NCI-H1092 treated with DMSO at 0.1 percent for 48 hours (cell line): ENCODE results near the gene KIF7.
"Not testable (repeated sequence)": the region's sequence is repeated elsewhere in the genome, so short reads cannot be mapped to it uniquely, and the experiment has no call there.

Experiments used
- DNase-seq: peaks from one replicate; lab custom pipeline; 2025; lab: John Stamatoyannopoulos, UW

Gene KIF7, protein sequence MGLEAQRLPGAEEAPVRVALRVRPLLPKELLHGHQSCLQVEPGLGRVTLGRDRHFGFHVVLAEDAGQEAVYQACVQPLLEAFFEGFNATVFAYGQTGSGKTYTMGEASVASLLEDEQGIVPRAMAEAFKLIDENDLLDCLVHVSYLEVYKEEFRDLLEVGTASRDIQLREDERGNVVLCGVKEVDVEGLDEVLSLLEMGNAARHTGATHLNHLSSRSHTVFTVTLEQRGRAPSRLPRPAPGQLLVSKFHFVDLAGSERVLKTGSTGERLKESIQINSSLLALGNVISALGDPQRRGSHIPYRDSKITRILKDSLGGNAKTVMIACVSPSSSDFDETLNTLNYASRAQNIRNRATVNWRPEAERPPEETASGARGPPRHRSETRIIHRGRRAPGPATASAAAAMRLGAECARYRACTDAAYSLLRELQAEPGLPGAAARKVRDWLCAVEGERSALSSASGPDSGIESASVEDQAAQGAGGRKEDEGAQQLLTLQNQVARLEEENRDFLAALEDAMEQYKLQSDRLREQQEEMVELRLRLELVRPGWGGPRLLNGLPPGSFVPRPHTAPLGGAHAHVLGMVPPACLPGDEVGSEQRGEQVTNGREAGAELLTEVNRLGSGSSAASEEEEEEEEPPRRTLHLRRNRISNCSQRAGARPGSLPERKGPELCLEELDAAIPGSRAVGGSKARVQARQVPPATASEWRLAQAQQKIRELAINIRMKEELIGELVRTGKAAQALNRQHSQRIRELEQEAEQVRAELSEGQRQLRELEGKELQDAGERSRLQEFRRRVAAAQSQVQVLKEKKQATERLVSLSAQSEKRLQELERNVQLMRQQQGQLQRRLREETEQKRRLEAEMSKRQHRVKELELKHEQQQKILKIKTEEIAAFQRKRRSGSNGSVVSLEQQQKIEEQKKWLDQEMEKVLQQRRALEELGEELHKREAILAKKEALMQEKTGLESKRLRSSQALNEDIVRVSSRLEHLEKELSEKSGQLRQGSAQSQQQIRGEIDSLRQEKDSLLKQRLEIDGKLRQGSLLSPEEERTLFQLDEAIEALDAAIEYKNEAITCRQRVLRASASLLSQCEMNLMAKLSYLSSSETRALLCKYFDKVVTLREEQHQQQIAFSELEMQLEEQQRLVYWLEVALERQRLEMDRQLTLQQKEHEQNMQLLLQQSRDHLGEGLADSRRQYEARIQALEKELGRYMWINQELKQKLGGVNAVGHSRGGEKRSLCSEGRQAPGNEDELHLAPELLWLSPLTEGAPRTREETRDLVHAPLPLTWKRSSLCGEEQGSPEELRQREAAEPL (N-terminal part only)

DNA sequence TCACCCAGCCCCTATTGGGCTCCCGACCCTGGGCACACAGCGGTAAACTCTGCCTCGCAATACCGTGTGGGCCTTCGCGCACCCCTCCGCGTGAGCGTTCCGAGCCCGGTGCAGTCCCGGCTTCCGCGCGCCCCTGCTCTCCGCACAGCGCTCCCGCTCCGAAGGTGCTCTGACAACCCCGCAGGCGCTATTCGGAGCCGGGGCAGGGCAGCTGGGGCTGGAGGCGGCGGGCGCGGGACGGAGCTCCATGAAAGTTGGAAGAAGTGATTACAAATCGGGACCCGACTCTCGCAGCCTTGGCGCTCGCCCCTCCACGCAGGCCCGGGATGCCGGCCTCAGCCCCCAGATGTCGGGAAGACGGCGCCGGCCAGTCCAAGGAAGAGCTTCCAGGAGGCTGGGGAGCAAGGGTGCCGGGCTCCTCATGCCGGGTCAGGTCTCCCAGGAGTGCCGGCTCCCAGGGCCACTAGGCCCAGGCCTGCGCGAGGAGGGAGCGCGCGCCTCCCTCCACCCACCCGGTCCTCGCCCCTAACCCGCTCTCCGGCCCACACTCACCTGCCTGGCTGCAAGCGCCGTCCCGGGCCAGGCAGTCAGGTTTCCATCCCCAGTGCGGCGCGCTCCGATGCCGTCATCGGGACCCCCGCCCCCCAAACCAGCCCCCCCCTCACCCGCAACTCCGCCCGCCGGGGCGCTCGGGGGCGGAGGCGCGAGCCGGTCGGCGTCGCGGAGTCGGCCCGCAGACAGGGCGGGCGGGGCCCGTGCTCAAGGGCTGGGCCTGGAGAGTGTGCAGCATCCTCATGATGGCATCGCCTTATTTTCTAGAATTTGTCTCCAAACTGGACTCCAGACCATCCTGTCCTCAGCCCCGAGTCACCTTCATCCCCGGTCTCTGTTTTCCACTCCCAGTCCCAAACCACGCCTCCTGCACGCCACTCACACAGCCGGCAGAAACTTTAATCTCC is at the start of gene KIF7:
Gene KIF7, minus strand, starts transcription at position 621 of the 959 bp plus-strand sequence. CDS start 2,537 bp downstream, outside the sequence.
- DNase-seq, result no peak

DNA sequence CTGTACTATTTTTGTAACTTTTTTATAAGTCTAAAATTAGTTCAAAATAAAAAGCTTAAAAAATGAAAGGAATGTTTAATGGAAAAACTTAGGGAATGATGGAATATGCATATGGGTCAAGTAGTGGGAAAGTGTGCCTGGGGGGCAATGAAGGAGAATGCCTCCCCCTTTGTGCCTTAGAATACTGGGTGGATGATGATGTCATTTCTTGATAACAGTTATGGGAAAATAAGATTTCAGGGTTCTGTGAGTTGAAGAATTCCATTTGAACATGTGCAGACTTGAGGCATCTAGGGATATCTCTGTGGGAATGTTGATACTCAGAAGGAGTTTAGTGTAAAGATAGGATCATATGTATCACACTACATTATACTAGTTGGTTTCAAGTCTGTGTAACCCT is 49.1 kb upstream of the KIF7 start:
- DNase-seq, result no peak

DNA sequence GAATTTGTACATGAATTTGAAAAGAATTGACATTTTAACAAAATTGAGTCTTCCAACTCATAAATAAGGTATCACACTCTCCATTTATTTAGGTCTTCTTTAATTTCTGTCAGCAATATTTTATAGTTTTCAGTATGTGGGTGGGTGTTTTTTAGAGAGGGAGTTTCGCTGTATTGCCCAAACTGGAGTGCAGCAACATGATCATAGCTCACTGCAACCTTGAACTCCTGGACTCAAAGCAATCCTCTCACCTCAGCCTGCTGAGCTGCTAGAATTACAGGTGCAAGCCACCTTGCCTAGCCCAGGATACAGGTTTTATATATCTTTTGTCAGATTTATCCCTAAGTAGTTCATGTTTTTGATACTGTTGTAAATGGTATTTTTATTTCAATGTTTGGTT is 39.9 kb upstream of the KIF7 start:
- DNase-seq, result no peak

DNA sequence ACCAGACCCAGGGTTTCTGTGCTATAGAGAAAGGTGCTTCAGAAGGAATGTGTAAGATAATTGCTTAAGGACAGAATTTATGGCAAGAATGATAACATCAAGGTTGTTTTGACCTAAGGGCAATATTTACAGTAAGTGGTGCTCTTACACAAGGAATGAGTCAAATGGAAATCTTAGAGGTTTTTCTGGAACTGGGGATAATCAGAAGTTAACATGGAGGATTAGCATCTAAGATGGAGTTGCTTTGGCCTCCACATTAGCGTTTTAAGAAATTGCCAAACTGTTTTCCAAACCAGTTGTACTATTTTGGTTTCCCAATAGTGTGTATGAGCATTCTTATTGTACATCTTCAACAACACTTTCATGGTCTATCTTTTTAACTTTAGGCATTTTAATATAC is 38.4 kb upstream of the KIF7 start:
- DNase-seq, result no peak

DNA sequence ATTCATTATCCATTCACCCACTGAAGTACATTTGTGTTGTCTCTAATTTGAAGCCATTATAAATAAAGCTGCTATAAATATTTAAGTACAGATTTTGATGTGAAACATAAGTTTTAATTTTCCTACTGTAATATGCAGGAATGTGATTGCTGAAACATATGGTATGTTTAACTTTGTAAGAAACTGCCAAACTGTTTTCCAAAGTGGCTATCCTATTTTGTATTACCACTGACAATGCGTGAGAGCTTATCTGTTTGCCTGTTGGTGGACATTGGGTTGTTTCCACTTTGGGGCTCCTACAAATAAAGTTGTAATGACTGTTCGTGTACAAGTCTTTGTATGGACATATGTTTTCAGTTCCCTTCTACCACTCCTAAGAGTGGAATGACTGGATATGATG is 37.8 kb upstream of the KIF7 start:
- DNase-seq, result no peak

DNA sequence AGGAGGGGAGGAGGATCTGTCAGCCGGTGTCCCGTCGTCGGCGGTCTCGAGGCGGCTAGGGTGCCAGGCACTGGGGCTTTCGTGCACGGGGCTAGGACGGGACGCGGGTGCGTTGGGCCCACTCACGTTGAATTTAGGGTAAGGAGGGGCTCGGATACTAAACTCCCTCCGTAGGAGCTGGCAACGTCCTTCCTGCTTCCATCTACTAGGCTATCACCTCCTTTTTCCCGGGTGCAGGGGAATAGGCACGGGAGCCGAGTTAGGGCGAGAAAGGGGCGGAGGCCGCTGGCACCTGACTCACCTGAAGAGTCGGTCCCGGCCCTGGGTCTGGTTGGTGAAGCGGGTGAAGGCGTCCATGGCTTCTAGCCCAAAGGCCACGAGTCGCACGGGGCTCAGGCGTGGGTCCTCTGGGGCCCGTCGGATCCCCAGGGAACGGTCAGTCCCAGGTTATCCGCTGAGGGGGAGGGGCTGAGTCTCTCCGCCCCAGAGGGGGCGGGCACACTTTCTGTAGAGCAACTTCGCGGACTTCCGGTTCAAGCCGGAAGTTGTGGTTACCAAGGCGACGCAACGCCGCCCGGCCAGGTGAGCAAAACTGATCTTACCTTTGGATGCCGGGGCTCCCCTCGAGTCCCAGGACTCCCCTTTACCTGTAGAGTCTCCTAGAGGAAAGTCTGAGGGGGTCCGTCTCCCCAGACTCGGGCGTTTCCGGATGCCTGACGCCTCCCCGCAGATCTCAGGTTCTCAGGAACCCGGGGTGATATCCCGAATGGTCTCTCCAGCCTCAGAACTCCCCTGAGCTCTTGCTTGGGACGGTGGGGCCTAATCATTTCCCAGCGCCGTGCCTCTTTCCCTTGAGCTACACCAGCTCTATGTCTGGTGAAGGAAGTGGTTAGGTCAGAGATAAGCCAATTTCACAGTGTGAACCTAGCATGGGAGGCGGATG is 35.3 kb upstream of the KIF7 start, which contains the start of the genes PEX11A and WDR93:
Gene PEX11A, minus strand, starts transcription at position 479 of the 943 bp plus-strand sequence. Its CDS starts 122 bp downstream, at position 357.
Gene WDR93, plus strand, starts transcription at position 536 of the 943 bp plus-strand sequence. CDS start 10,936 bp downstream, outside the sequence.
- DNase-seq, result peak; percentile 60

DNA sequence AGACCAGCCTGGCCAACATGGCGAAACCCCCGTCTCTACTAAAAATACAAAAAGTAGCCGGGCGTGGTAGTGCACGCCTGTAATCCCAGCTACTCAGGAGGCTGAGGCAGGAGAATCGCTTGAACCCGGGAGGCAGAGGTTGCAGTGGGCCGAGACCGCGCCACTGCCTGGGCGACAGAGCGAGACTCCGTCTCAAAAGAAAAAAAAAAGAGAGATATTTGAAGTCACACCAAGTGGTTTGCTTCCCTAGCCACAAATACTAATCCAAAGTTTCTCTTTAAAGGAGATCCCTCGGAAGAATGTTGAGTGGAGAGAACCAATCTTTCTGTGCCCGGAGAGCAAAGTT is 34.6 kb upstream of the KIF7 start:
- DNase-seq, result not testable (repeated sequence)

DNA sequence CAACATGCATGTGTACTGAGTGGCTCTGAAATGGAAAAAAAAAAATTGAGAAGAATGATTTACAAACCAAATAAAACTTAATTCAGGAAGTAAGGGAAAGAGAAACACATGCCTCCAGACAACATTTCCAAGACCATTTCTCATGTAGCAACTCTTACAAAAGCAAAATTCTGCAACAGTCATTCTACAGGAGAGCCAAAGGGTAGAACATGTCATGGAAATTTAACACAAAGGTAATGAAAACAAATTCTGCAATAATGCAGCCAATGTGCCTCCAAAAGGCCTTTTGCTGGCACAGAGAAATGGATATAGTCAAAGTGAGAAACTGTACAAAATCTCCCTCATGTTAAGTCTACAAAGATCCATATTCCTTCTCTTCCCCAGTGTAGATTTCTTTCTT is 31.3 kb upstream of the KIF7 start:
- DNase-seq, result no peak

DNA sequence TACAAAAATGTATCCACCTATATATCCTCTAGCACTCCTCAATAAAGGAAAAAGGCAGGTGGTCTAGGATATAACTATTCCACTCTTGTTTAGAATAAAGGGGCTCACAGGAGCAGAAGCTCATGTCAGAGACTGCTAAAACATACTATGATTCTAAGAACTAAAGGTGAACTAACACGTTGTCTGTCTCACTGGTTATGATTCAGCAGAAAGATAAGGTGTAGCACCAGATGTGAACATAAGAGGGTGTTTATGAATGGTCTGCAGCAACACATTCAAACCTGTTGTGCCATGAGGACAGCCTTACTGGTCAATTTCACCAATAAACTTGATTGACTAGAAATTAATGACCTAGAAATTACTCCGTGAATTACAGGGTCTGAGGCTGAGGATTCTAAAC is 30.7 kb upstream of the KIF7 start:
- no peak for DNase-seq

DNA sequence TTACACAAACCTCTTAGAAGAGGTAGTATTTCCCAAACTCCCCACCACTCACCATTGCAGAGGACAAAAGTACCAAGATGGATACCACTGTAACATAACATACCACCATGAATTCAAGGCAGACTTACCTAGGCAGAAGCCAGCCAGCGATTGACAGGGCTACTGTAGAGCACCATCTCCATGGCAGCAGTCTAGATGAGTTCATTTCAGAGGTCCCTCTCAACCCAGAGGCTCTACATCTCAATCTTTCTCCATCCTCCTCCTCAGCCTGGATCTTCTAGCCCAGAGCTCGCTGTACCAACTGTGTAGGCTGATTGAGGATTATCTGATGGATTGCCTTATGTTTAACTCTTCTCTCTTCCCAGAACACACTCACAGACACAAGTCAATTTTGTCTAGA is 25.9 kb upstream of the KIF7 start:
- no peak for DNase-seq

DNA sequence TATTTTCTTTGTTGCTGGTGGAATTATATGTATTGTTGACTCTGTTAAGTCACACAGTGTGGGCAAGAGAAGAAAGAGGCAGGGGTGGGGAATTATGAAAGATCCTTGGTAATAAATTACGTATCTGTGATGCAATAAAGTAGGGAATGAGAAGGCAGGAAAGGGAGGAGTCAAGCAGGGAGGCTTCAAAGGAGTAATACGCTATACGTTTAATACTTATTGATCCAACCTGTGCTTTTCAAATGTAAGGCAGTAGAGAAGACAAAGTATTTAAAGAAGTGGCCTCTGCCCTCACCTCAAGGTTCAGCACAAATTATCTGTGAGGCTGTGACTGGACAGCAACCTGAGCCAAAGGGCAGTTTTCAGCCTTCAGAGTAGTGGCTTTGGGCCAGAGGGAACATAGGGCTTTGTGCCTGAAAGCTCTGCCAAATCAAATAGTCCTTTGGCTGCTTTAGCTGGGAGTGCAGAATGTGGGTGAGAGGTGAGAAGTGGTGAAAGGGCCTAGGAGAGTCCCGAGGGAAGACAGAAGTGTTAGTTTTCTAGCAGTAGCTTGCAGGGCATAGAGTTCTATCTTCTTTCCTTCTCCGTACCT is 25.1 kb upstream of the KIF7 start:
- DNase-seq, result peak; percentile 83

DNA sequence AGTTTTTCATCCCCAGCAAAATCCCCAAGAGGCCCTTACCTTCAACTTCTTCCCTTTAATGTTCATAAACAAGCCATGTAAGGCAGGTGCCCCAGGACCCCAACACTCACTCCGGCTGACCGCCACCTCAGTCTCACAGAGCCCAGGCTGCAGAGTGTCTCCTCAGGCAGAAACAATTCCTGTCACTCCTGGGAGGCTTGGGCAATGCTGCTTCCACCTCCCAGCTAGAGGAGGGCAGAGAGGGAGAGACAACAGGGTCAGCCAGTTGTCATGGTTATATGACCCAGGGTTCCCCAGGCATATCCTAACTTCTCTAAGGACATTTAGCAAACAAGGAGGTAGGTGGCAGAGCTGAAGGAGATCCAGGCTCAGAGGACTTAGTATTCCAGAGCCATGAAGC is 23.9 kb upstream of the KIF7 start, which contains the start of gene PLIN1:
Gene PLIN1, minus strand, starts transcription at position 156 of the 400 bp plus-strand sequence. CDS start 1,878 bp downstream, outside the sequence.
- DNase-seq, result no peak

DNA sequence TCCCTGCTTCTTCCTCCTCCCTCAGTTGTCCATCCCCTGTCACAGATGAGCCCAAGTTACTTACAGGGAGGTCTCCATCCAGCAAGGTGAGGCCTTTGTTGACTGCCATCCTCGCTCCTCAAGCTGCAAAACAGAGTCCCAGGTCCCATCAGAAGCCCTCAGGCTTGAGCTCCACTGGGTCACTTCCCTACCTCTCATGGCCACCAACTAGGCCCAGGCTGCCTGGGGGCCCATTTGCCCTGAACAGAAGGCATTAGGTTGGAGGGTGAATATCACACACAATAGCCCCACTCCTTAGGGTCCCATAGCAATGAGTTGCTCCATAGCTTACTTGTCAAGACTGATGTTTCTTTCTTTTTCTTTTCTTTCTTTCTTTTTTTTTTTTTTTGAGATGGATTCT is 22.1 kb upstream of the KIF7 start:
- DNase-seq, result no peak

DNA sequence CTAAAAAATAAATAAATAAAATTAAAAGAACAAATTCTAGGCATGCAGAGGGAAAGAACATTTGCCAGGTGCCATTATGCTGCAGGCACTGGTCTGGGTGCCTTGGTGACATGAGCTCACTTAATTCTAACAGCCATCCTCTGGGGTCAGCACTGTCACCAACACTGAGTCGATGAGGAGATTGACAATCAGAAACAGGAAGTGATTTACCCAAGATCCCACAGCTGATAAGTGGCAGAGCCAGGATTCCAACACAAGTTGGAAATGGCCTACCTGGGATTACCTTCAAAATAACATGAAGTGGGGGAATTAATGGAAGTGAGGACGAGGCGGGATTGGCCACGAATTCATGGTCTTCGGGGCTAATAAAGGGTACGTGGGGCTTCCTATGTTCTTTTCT is 20.3 kb upstream of the KIF7 start:
- no peak for DNase-seq

DNA sequence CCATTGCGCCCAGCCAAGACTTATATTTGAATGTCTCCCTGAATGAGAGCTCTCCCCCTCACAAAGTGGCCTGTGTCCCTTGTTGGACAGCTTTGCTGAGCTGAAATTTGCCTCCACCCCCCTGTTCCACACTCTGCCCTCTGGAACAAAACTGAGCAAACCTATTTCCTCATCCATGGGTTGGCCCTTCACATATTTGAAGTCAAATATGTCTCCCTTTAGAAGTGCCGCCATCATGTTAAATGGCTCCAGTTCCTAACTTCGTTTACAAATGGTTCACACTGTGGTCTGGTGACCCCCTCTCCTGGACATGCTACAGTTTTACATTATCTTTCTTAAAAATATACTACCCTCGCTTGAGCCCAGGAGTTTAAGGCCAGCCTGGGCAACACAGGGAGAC is 19.3 kb upstream of the KIF7 start:
- no peak for DNase-seq

DNA sequence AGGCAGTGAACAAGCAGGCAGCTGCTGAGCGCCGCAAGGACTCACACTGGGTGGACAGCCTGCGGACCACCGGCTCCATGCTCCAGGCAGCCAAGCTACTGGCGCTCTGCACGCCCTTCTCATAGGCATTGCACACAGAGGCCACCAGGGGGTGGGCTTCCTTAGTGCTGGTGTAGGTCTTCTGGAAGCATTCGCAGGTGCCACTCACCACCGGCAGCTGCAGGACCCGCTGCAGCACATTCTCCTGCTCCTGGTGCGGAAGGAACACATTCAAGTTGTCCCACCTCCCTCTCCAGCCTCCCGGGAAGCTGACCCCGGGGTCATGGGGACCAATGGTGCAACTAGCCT is 17.9 kb upstream of the KIF7 start:
- peak; percentile 31 for DNase-seq

DNA sequence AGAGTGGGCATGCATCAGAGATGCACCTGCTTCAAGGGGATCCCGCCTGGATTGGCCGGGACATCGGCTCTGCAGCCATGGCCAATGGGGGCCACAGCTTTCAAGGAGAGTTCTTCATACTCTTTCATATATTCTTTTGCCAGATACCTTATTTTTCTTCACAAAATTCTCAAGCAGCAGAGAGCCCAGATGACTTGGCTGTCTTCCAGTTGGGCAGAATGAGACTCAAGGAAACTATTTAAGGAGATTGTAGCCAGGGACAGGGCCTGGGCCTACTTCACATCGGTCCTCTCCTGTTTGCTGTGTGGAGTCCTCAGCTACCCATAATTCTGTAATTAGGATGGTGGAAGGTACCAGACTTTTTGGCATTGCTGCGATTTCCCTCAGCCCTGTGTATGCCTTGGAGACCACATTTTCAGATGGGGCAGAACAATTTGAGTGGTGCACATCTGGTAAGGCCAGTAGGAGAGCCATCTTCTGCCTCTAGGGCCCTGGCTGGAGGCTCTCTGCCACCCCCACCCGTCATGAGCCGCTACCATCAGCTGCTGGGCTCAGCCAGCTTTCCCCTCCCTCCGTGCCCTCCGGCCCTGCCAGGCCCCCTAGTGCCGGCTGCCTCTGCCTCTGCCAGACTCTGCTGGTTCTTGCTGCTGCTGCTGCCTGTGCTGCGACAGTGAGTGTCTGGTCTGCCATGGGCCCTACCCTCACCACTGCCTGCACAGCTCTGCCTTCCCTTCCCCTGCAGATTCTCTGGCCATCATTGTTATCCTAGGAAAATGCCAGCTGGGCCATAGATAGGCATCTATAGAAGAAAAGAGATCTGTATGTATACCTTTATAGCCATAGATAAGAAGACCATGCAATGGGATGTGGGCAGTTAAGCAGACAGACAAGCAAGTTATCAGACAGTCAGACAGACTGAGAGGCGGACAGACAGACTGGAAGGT is 17.2 kb upstream of the KIF7 start:
- DNase-seq, result no peak

DNA sequence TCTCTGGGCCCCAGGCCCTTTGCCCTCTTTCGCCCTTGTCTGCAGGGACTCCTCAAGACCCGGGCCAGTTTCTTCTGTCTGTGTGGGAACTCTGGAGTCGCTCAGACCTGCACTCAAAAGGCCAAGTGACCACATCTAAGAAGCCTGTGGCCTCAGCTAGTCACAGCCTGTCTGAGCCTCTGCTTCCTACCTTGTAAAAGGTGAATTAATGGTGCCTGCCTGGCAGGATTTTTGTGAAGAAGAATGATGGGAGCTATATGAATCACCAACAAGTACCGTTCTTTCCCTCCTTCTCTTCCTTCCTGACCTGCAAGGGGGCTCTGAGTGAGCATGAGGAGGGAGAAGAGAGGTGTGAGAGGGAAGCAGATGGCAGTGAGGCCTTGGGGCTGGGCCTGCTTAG is 16.4 kb upstream of the KIF7 start:
- DNase-seq, result no peak
